Measurements from ENCODE around the gene USP40.

DNA sequence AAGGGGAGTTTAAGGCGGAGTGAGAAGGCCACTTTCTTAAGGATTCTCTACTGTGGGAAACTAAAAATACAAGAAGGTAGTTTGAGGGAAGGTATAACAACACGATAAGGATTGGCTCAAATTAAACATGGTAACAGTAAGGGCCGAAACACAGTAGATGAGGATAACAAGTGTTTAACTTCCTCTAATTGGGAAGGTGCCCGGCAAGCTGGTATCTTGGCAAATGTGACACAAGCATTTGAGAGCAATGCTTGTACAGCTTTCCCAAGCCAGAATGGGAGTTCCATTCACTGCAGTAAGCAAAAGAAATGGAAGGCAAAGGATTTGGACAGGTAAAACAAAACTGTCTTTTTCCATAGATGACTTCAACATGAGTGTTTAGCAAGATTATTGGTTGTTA, 19.8 kb downstream of the USP40 start:
- TF ChIP-seq CTCF (IDR thresholded peaks at IDR 0.05; ENCODE audit: borderline replicate concordance, extremely low read depth, low read length, poor library complexity, severe bottlenecking) (no peak), EZH2 (IDR thresholded peaks at IDR 0.05; ENCODE audit: borderline replicate concordance, low read depth, low read length, severe bottlenecking) (no peak)
